Activated naive CD8-positive, alpha-beta T cell treated with anti-CD3 and anti-CD28 coated beads for 36 hours (primary cell): Measurements from ENCODE around the gene EPB41L1. TPM values are rescaled to one million over a fixed set of nuclear protein-coding genes. Genes with fewer than 3 reads are reported as not detected.

Experiments
- DNase-seq: peaks from one replicate; pipeline ENCODE4 v3.0.0; 2021
- H3K27ac Mint-ChIP-seq: one replicate; pipeline ENCODE4 v1.8.0; 2022; ENCODE audit warnings: mild to moderate bottlenecking, moderate library complexity, mixed read lengths
- H3K27me3 Mint-ChIP-seq: one replicate; pipeline ENCODE4 v1.8.0; 2022; ENCODE audit warnings: mild to moderate bottlenecking, mixed read lengths
- H3K36me3 Mint-ChIP-seq: one replicate; pipeline ENCODE4 v1.8.0; 2021; ENCODE audit warnings: mild to moderate bottlenecking, mixed read lengths
- H3K4me1 Mint-ChIP-seq: one replicate; pipeline ENCODE4 v1.8.0; 2021; ENCODE audit warnings: mixed read lengths
- H3K4me3 Mint-ChIP-seq: one replicate; pipeline ENCODE4 v1.8.0; 2022; ENCODE audit warnings: mild to moderate bottlenecking, moderate library complexity, mixed read lengths
- H3K9me3 Mint-ChIP-seq: one replicate; pipeline ENCODE4 v1.8.0; 2022; ENCODE audit warnings: mixed read lengths
- total RNA-seq, 2 experiments: library from RNA; stranded (reverse); gene quantifications; one replicate each; pipeline ENCODE4 v1.2.3, GENCODE V29; 2021

EPB41L1 gene
- total RNA-seq, 2 experiments from 2014 or later = 0.84 to 0.99 TPM

DNA sequence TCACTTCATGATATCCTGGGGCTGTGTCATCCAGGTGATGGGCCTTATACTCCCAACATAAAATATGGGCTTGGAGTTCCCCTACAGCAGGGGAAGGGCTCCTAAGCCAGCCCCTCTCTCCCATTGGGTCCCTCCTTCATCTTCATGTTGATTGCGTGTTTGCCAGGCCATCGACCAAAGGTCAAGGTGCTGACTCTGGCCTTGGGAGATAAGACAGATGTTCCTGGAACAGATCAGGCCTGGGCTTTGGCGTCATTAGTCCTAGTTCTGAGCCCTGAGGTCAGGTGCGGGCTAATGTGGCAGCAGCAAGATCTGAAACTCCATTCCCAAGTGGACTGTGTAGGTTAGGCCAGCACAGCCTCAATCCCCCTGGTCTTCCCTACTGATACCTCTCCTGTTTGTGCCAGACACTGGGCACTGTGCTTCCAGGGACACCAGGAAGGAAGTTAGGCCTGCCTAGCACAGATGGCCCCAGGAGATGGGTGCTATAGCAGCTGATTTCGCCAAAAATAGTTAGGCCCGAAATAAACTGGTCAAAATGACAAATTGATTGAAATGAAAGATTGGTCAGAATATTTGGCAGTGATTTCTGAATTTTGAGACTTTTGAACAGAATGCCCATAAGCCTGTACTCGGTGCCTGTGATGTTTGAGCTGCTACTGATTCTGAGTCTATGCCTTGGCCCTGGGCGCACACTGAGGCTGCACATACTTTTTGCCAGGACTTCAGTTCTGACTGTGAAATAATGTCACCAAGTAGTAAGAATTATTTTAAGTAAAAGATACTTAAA lies 28.8 kb downstream of the EPB41L1 start:
- no peaks in the 10 kb centered on the region for H3K4me1 Mint-ChIP-seq
- no peaks in the 10 kb centered on the region for H3K36me3 Mint-ChIP-seq
- no peak overlapping the region for H3K4me3 Mint-ChIP-seq
- no peaks in the 10 kb centered on the region for H3K27me3 Mint-ChIP-seq
- H3K27ac Mint-ChIP-seq = no peak overlapping the region
- H3K9me3 Mint-ChIP-seq = no peaks in the 10 kb centered on the region
- no peak for DNase-seq

DNA sequence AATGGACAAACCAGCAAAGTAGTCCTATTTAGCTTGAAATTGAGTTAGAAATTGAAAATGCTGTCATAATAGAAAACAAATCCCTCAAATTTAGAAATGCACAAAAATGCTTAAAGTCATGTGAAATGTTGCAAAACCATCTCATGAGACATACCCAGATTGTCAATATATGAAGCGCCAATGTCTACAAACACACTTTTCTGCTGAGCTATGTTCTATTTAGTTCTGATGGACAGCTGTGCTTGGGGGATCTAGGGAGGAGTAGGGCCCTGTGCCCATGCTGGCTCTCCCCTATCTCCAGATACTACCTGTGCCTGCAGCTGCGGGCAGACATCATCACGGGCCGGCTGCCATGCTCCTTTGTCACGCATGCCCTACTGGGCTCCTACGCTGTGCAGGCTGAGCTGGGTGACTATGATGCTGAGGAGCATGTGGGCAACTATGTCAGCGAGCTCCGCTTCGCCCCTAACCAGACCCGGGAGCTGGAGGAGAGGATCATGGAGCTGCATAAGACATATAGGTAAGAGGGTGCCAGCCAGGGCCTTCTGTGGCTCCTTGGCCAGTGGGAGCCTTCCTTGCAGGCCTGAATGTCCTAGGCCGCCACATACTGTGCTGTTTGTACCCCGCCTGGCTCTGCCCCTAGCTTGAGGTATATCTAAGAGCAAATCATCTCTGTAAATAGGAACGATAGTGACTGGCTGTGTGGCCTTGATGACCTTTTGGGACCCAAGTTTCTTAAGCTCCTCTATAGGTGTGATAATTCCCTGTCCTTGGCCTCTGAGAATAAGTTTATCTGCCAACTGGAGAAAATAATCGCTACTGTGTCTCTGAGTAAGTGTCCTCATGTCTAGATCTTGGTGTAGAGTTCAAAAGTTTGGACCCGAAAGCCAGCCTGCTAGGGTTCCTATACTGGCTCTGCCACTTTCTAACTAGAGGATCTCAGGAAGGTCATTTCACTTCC lies 30.6 kb downstream of the EPB41L1 start:
- H3K9me3 Mint-ChIP-seq = no peaks in the 10 kb centered on the region
- DNase-seq = no peak
- no peak overlapping the region for H3K4me3 Mint-ChIP-seq
- H3K4me1 Mint-ChIP-seq = no peaks in the 10 kb centered on the region
- no peaks in the 10 kb centered on the region for H3K27me3 Mint-ChIP-seq
- H3K27ac Mint-ChIP-seq = no peak overlapping the region
- no peaks in the 10 kb centered on the region for H3K36me3 Mint-ChIP-seq

- no peak overlapping the region for H3K4me3 Mint-ChIP-seq
- H3K27me3 Mint-ChIP-seq = no peaks in the 10 kb centered on the region
- no peaks in the 10 kb centered on the region for H3K4me1 Mint-ChIP-seq
- H3K27ac Mint-ChIP-seq = no peak overlapping the region
- no peak for DNase-seq
- H3K36me3 Mint-ChIP-seq = no peaks in the 10 kb centered on the region
- H3K9me3 Mint-ChIP-seq = no peaks in the 10 kb centered on the region
These were observed 39.6 kb downstream of the EPB41L1 start for GRCh38 chr20:36193977-36194712.

DNA sequence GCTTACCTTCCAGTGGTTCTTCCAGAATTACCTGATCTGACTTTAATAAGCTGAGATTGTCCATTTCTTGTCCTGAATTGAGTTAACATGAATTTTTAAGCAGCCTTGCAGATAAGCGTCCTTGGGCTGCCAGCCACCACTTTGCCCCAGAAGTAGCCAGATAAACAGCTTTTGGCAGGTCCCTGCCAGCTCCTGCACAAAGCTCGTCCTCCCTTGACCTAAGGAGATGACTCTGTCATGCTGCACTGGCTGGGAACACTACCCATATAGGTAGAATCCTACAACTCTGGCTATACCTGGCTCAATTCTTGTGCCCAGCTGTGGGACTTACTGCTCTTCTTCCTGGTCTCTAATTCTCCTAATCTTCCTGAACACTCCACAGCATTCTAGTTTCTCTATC lies 42.1 kb downstream of the EPB41L1 start:
- H3K27me3 Mint-ChIP-seq = no peaks in the 10 kb centered on the region
- no peaks in the 10 kb centered on the region for H3K36me3 Mint-ChIP-seq
- no peak overlapping the region for H3K27ac Mint-ChIP-seq
- no peaks in the 10 kb centered on the region for H3K4me1 Mint-ChIP-seq
- no peaks in the 10 kb centered on the region for H3K9me3 Mint-ChIP-seq
- H3K4me3 Mint-ChIP-seq = no peak overlapping the region
- no peak for DNase-seq

DNA sequence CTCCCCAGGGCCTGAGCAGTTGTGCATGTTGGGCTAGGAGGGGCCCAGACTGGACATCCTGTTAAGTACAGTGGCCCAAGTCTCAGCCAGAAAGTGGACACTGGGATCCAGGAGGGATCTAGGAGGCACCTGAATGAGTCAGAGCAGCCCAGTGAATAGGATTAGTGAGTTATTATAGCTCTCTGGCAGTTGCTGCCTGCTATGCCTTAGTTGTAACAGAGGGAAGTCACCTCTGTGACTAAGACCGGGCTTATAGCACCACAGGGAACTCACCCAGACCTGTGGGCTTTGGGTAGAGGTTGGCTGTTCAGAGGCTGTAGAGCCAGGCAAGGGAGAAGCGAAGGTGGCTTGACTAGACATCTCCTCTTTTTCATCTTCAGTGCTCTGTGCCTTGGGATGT lies 42.7 kb downstream of the EPB41L1 start:
- no peak overlapping the region for H3K4me3 Mint-ChIP-seq
- no peaks in the 10 kb centered on the region for H3K27me3 Mint-ChIP-seq
- no peaks in the 10 kb centered on the region for H3K4me1 Mint-ChIP-seq
- no peak for DNase-seq
- H3K9me3 Mint-ChIP-seq = no peaks in the 10 kb centered on the region
- H3K36me3 Mint-ChIP-seq = no peaks in the 10 kb centered on the region
- H3K27ac Mint-ChIP-seq = no peak overlapping the region

DNA sequence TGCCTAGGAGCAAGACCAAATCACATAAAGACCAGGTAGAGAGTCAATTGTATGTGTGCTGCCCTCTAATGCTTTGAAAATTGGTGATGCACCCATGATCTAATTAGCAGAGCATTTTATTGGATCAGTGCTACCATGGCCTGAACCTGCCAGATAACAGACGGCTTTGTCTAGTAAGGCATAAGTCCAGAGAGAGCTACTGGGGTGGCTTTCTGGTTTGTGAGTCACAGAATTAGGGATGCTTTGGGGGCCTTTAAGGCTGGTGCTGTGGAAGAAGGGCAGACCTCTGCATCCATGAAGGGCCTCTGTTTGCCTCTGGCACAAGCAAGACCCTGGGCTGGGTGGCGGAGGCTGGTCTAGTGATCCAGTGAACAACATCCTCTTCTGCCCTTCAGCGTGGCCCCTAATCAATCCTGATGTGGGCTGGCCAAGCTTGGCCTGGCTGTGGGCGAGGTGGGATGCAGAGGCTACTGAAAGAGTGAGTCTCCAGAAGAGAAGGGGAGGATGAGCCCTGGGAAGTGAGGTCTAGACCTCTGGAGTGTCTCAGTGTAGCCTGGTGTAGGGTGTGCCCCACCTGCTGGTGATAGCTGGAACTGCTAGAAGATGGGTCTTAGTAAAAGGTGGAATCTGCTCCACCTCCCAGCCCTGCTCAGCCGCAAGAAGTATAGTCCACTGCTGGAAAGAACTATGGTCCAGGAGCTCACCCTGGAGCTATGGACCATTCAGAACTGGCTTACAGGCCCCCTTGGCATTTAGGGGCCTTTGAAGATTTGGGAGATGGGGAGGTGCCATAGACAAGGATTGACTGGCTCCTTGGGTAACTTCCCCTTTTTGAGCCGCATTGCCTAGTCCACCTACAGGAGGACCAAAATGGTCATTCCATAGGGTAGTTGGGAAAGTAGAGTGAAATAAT lies 45.1 kb downstream of the EPB41L1 start:
- Mint-ChIP-seq H3K4me3 (no peak overlapping the region), H3K4me1 (peaks cover 4% of the 10 kb centered on the region), H3K27me3 (no peaks in the 10 kb centered on the region), H3K27ac (no peak overlapping the region), H3K9me3 (no peaks in the 10 kb centered on the region), H3K36me3 (no peaks in the 10 kb centered on the region)
- peak; percentile 64 for DNase-seq

DNA sequence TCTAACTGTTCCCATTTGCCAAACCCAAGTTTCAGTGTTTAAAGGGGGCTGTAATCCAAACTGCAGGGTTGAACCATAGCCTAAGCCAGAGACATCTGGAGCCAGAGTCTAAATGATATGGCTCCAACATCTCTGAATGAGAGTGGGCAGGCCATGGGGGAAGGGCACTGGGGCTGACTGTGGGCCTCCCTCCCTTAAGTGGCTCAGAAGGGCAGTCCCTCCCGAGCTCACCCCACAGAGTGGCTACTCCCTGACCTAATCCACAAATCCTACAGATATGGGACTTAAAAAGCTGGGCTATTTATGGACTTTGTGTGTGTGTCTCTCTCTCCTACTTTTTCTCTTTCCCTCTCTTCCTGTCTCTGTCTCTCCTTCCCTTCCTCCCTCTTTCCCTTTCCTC lies 45.9 kb downstream of the EPB41L1 start:
- H3K4me3 Mint-ChIP-seq = no peak overlapping the region
- no peaks in the 10 kb centered on the region for H3K9me3 Mint-ChIP-seq
- peaks cover 4% of the 10 kb centered on the region for H3K4me1 Mint-ChIP-seq

GRCh38 chr20:36201198-36201597 lies 46.7 kb downstream of the EPB41L1 start:
- no peak overlapping the region for H3K4me3 Mint-ChIP-seq
- H3K4me1 Mint-ChIP-seq = peaks cover 4% of the 10 kb centered on the region
- no peaks in the 10 kb centered on the region for H3K36me3 Mint-ChIP-seq
- H3K27ac Mint-ChIP-seq = no peak overlapping the region
- no peaks in the 10 kb centered on the region for H3K27me3 Mint-ChIP-seq
- H3K9me3 Mint-ChIP-seq = no peaks in the 10 kb centered on the region
- DNase-seq = no peak

More for the DNA sequence above, 45.9 kb downstream of the EPB41L1 start:
- H3K36me3 Mint-ChIP-seq = no peaks in the 10 kb centered on the region
- H3K27me3 Mint-ChIP-seq = no peaks in the 10 kb centered on the region
- H3K27ac Mint-ChIP-seq = no peak overlapping the region
- no peak for DNase-seq

DNA sequence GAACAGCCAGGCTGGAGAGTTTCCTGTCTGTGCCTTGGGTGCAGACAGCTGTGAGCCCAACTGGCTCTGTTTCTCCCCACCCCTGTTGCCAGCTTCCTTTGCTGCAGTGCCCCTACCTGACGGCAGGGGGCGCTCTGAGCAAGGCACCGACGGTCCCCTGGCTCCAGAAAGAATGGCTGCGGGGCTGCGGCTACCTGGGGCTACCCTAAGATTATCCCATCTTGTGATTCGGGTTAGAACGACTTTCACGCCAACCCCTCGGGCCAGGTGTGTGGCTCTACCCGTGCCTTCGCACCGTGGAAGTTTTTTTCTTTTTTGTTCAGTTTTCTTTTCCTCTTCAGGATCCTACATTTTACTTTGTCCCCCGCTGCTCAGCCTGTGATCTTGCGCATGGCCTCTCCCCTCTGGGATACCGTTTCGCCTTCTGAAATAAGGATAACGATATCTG lies 48.4 kb downstream of the EPB41L1 start:
- Mint-ChIP-seq H3K4me3 (peak overlapping the region; percentile 53), H3K27me3 (no peaks in the 10 kb centered on the region), H3K36me3 (no peaks in the 10 kb centered on the region), H3K27ac (no peak overlapping the region), H3K9me3 (no peaks in the 10 kb centered on the region), H3K4me1 (peaks cover 4% of the 10 kb centered on the region)
- DNase-seq = peak; percentile 70

DNA sequence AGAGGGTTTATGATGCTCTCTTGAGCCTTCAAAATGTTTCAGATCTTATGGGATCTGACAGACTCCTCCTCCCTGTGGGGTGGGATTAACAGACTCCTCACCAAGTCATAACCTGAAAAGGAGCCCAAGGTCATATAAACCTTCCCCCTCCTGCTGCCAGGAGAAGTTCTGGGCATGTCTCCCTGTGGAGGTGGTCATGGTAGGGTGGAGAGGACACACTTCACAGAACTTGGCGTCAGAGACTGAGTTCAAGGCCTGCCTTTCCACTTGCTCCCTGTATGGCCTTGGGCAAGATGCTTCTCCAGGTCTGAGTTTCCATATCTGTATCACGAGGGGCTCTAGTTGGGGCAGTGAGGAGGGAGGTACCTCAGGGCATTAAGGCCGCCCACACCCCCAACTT lies 49.3 kb downstream of the EPB41L1 start:
- Mint-ChIP-seq H3K36me3 (no peaks in the 10 kb centered on the region), H3K27ac (no peak overlapping the region), H3K4me1 (peaks cover 4% of the 10 kb centered on the region), H3K27me3 (no peaks in the 10 kb centered on the region), H3K9me3 (no peaks in the 10 kb centered on the region), H3K4me3 (no peak overlapping the region)
- no peak for DNase-seq

DNA sequence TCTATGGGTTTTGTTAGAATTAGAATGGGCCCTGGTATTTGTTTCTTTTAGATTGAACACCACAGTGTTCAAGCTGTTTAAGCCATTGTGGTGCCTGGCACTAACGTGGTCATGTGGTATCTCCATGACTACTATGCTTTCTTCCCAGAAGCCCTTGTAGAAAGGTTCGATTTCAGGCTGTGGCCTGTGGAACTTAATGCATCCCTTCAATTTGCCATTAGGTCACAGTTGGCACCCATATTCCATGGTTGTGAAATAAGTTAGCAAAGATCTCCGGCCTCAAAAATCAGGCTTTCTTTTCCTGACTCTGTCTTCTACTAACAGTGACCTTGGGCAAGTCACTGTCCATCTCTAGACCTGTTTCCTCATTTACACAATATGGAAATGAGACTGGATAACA lies 50.5 kb downstream of the EPB41L1 start:
- H3K27ac Mint-ChIP-seq = no peak overlapping the region
- no peak for DNase-seq
- no peak overlapping the region for H3K4me3 Mint-ChIP-seq
- no peaks in the 10 kb centered on the region for H3K9me3 Mint-ChIP-seq
- H3K4me1 Mint-ChIP-seq = peaks cover 4% of the 10 kb centered on the region
- no peaks in the 10 kb centered on the region for H3K36me3 Mint-ChIP-seq
- H3K27me3 Mint-ChIP-seq = no peaks in the 10 kb centered on the region

DNA sequence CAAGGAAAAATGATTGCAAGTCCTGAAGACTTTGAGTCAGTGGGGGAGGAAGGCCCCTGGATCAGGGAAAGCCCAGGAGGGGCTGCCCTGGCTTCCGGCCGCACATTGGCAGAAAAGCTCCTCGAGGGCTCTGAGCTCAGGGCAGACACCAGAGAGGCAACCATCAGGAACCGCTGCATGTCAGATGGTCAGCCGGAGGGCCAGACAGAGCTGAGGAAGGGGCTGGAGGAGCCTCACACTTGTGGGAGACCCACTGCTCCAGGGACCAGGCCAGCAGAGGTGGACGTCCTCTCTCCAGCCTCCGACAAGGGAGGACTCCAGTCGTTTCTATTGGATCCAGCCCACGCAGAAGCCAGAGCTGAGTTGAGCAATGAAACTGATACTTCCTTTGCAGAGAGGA lies 51.5 kb downstream of the EPB41L1 start:
- no peak for DNase-seq
- Mint-ChIP-seq H3K4me1 (peaks cover 4% of the 10 kb centered on the region), H3K4me3 (no peak overlapping the region), H3K27me3 (no peaks in the 10 kb centered on the region), H3K27ac (no peak overlapping the region), H3K36me3 (no peaks in the 10 kb centered on the region), H3K9me3 (no peaks in the 10 kb centered on the region)

DNA sequence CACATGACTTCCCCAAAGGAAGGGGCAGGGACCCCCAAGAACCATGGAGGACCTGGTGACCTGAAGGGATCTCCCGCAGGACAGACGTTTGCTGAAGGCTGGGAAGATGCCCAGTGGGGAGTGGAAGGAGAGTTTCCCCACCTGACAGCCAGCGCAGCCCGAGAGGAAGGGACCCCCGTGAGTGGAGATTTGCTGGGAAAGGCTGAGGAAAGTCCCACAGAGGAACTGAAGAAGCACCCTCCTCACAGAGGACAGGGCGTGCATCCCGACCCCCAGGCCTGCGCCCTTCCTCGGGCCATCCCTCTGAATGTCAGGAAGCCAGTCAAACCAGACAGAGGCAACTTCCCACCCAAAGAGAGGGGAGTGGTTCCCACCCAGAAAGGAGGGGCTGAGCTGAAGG lies 52.1 kb downstream of the EPB41L1 start:
- H3K27me3 Mint-ChIP-seq = no peaks in the 10 kb centered on the region
- H3K4me3 Mint-ChIP-seq = no peak overlapping the region
- H3K9me3 Mint-ChIP-seq = no peaks in the 10 kb centered on the region
- DNase-seq = no peak
- H3K36me3 Mint-ChIP-seq = no peaks in the 10 kb centered on the region
- H3K27ac Mint-ChIP-seq = no peak overlapping the region
- H3K4me1 Mint-ChIP-seq = peaks cover 4% of the 10 kb centered on the region

DNA sequence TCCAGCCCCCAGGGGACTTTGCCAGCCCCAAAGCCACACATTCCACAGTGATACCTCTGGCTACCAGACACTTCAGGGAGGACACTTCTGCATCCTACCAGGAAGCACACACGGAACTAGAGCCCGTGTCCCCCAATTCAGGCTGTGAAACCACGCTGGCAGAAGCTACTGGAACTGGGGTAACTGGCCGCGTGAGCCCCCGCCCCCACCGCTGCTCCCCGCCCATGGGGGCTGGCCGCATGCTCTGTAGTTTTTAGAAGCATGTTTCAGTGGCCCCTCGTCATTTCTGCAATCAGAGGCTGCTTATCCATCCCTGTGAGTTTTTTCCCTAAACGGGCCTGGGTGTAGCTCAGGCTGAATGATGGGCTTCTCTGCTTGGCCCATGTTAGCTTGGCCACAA lies 53.1 kb downstream of the EPB41L1 start:
- Mint-ChIP-seq H3K27ac (no peak overlapping the region), H3K27me3 (no peaks in the 10 kb centered on the region), H3K9me3 (no peaks in the 10 kb centered on the region), H3K4me3 (no peak overlapping the region), H3K36me3 (no peaks in the 10 kb centered on the region), H3K4me1 (peaks cover 4% of the 10 kb centered on the region)
- no peak for DNase-seq
